HCT116 (cell line): ENCODE measurements around the gene BATF2. TPM values are rescaled to one million over a fixed set of nuclear protein-coding genes. Genes with fewer than 3 reads are reported as not detected.

Source experiments
- ATAC-seq: fragments of 200-7000 bp; cut with Tn5 transposase; 2 replicates; pipeline ENCODE4 v1.9.1; 2020; ENCODE audit warnings: mild to moderate bottlenecking, moderate library complexity
- BruUV-seq: library from RNA; stranded (reverse); fragments of 400-500 nt; replicated peaks from 2 replicates; lab custom pipeline; 2021; lab: Mats Ljungman, UMichigan
- CTCF ChIA-PET: fragments of 300-600 bp; sonication (Branson Sonifier 250); formaldehyde crosslinking; loops from one replicate; lab custom pipeline; 2021; ENCODE audit warnings: antibody characterized with exemption; lab: Charles Lee
- POLR2A ChIA-PET: fragments of 300-600, 350-600 bp; sonication (Branson Sonifier 250); formaldehyde crosslinking; loops from one replicate; lab custom pipeline; 2021; ENCODE audit warnings: antibody characterized with exemption; lab: Charles Lee
- RAD21 ChIA-PET, 2 experiments: fragments of 300-600 bp; sonication (Branson Sonifier 250); formaldehyde crosslinking; loops; one replicate each; lab custom pipeline; 2023; ENCODE audit warnings: low total read pairs in 2 of 2; ENCODE audit not compliant: uncharacterized antibody in 2 of 2, unreplicated experiment in 2 of 2, low non-redundant PET in 1 of 2; lab: Charles Lee
- DNase-seq: peaks from one replicate; pipeline ENCODE4 v3.0.0-alpha.2; 2010; ENCODE audit warnings: low read depth, low spot score
- H2AFZ ChIP-seq: fragments of 200-600 bp; shearing (Covaris generic), sonication (generic); 2 replicates; pipeline ENCODE4 v1.6.1; 2017; ENCODE audit warnings: low read depth, mixed run types, mixed read lengths, antibody characterized with exemption, low read length; ENCODE audit not compliant: poor library complexity, severe bottlenecking
- H3K27ac ChIP-seq: 2 replicates; pipeline ENCODE4 v1.5.1; 2012; ENCODE audit warnings: low read depth, low read length
- H3K27me3 ChIP-seq: fragments of 200-600 bp; sonication (generic); 2 replicates; pipeline ENCODE4 v1.6.1; 2016; ENCODE audit warnings: mixed run types, low read length, mixed read lengths; ENCODE audit not compliant: insufficient read depth
- H3K36me3 ChIP-seq, 2 experiments: fragments of 200-500 bp in 1 of 2; fragments of 200-600 bp in 1 of 2; sonication (Bioruptor generic) in 1 of 2; sonication (generic) in 1 of 2; 2 replicates each; pipeline versions ENCODE4 v1.5.1 to v1.6.1; 2014 to 2016; ENCODE audit warnings: low read length in 2 of 2, inconsistent platforms in 1 of 2, mixed read lengths in 1 of 2, mixed run types in 1 of 2; ENCODE audit not compliant: insufficient read depth in 2 of 2, control insufficient read depth in 1 of 2
- H3K4me1 ChIP-seq, 2 experiments: fragments of 200-600 bp in 1 of 2; sonication (generic) in 1 of 2; 2 replicates each; pipeline versions ENCODE4 v1.5.1 to v1.6.1; 2012 to 2017; ENCODE audit warnings: low read length in 2 of 2, inconsistent platforms in 1 of 2, mild to moderate bottlenecking in 1 of 2, mixed read lengths in 1 of 2, mixed run types in 1 of 2, moderate library complexity in 1 of 2; ENCODE audit not compliant: insufficient read depth in 2 of 2, control insufficient read depth in 1 of 2
- H3K4me2 ChIP-seq: fragments of 200-600 bp; sonication (generic); 2 replicates; pipeline ENCODE4 v1.6.1; 2017; ENCODE audit warnings: mixed run types, low read length, mixed read lengths
- H3K4me3 ChIP-seq, 2 experiments: fragments of 200-600 bp in 1 of 2; sonication (generic) in 1 of 2; replicated peaks in 1 of 2; 2 replicates each; pipeline ENCODE4 v1.5.1; 2011 to 2016; ENCODE audit warnings: low read length in 2 of 2, control low read depth in 1 of 2, low read depth in 1 of 2, mild to moderate bottlenecking in 1 of 2, mixed read lengths in 1 of 2, mixed run types in 1 of 2
- H3K79me2 ChIP-seq: fragments of 200-600 bp; sonication (generic); 2 replicates; pipeline ENCODE4 v1.6.1; 2017; ENCODE audit warnings: mild to moderate bottlenecking, mixed run types, low read length, moderate library complexity, mixed read lengths; ENCODE audit not compliant: insufficient read depth
- H3K9ac ChIP-seq: fragments of 200-600 bp; sonication (generic); 2 replicates; pipeline ENCODE4 v1.6.1; 2016; ENCODE audit warnings: low read length, mixed read lengths
- H3K9me2 ChIP-seq: fragments of 200-600 bp; sonication (generic), shearing (Covaris generic); 2 replicates; pipeline ENCODE4 v1.6.1; 2017; ENCODE audit warnings: mixed run types, mild to moderate bottlenecking, moderate library complexity; ENCODE audit not compliant: insufficient read depth
- H3K9me3 ChIP-seq, 2 experiments: fragments of 200-500 bp in 1 of 2; fragments of 200-600 bp in 1 of 2; sonication (Bioruptor generic) in 1 of 2; sonication (generic) in 1 of 2; 2 replicates each; pipeline ENCODE4 v1.6.1; 2014 to 2017; ENCODE audit warnings: low read length in 2 of 2, mixed read lengths in 2 of 2, inconsistent platforms in 1 of 2, low read depth in 1 of 2, mild to moderate bottlenecking in 1 of 2, mixed run types in 1 of 2, moderate library complexity in 1 of 2; ENCODE audit not compliant: control insufficient read depth in 1 of 2, insufficient read depth in 1 of 2
- H4K20me1 ChIP-seq: fragments of 200-600 bp; sonication (generic), shearing (Covaris generic); 2 replicates; pipeline ENCODE4 v1.6.1; 2017; ENCODE audit warnings: mixed run types, mild to moderate bottlenecking, moderate library complexity; ENCODE audit not compliant: insufficient read depth
- CEBPB ChIP-seq: IDR thresholded peaks from 2 replicates; pipeline ENCODE4 v1.6.1; 2012; ENCODE audit warnings: low read depth
- ELF1 ChIP-seq: IDR thresholded peaks from 2 replicates; pipeline ENCODE4 v1.6.1; 2012; ENCODE audit warnings: low read depth, borderline replicate concordance
- EZH2 ChIP-seq: fragments of 200-600 bp; sonication (generic); IDR thresholded peaks from 2 replicates; pipeline ENCODE4 v1.6.1; 2017; ENCODE audit warnings: antibody characterized with exemption, mixed run types
- EZH2phosphoT487 ChIP-seq: fragments of 200-600 bp; IDR thresholded peaks from 2 replicates; pipeline ENCODE4 v1.6.1; 2018; ENCODE audit warnings: antibody characterized with exemption, borderline replicate concordance
- FOSL1 ChIP-seq: IDR thresholded peaks from 2 replicates; pipeline ENCODE4 v1.6.1; 2012; ENCODE audit warnings: low read depth
- JUND ChIP-seq: IDR thresholded peaks from 2 replicates; pipeline ENCODE4 v1.6.1; 2012
- POLR2AphosphoS5 ChIP-seq: IDR thresholded peaks from 2 replicates; pipeline ENCODE4 v1.6.1; 2011; ENCODE audit warnings: mild to moderate bottlenecking, low read depth, low read length, moderate library complexity
- RAD21 ChIP-seq: IDR thresholded peaks from 2 replicates; pipeline ENCODE4 v1.6.1; 2012; ENCODE audit warnings: low read depth, mild to moderate bottlenecking
- REST ChIP-seq: IDR thresholded peaks from 2 replicates; pipeline ENCODE4 v1.6.1; 2012; ENCODE audit warnings: low read depth
- SP1 ChIP-seq: IDR thresholded peaks from 2 replicates; pipeline ENCODE4 v1.6.1; 2012; ENCODE audit warnings: low read depth
- TCF7L2 ChIP-seq: IDR thresholded peaks from 2 replicates; pipeline ENCODE4 v1.7.0; 2011; ENCODE audit warnings: borderline replicate concordance, inconsistent platforms; ENCODE audit not compliant: insufficient read depth, insufficient read length; ENCODE audit errors: extremely low read depth
- YY1 ChIP-seq: IDR thresholded peaks from 2 replicates; pipeline ENCODE4 v1.6.1; 2011; ENCODE audit warnings: low read length, low read depth, moderate library complexity, mild to moderate bottlenecking; ENCODE audit not compliant: insufficient replicate concordance; ENCODE audit errors: extremely low read depth
- ZBTB33 ChIP-seq: IDR thresholded peaks from 2 replicates; pipeline ENCODE4 v1.6.1; 2011; ENCODE audit warnings: mild to moderate bottlenecking, low read length, moderate library complexity; ENCODE audit not compliant: insufficient replicate concordance; ENCODE audit errors: extremely low read depth
- ZFX ChIP-seq: fragments of 450-650 bp; IDR thresholded peaks from 2 replicates; pipeline ENCODE4 v1.6.1; 2017
- ZNF274 ChIP-seq: fragments of 200-500 bp; sonication (Bioruptor generic); IDR thresholded peaks from 2 replicates; pipeline ENCODE4 v1.6.1; 2014; ENCODE audit warnings: mild to moderate bottlenecking, low read depth, low read length, inconsistent platforms
- intact Hi-C: fragments of 100-400 bp; cut with micrococcal nuclease; formaldehyde crosslinking; loops from 2 replicates; pipeline ENCODE4 v1.10.0; 2022
- total RNA-seq: library from RNA; stranded (reverse); gene quantifications from one replicate; pipeline ENCODE4 v1.2.1, GENCODE V29; 2021; ENCODE audit not compliant: unreplicated experiment

BATF2 gene
- total RNA-seq, 1 experiment from 2014 or later: 2.1 TPM

- no TSS peak for BruUV-seq
- DNase-seq (no peak), ATAC-seq (no peak)
- ChIA-PET POLR2A (interaction anchor here (0.5 kb wide), 1 partner anchor 1168 kb away, joined by 3 read pairs; no protein-coding TSS in a partner anchor), RAD21 (no interaction called here), CTCF (no interaction called here)
- intact Hi-C loops: no loop called here
- Histone ChIP-seq H3K9me2 (no peaks in the 10 kb centered on the region), H3K9ac (no peak overlapping the region), H3K27ac (no peak overlapping the region), H3K4me2 (no peak overlapping the region), H3K27me3 (no peaks in the 10 kb centered on the region), H2AFZ (no peak overlapping the region), H3K4me1 (peaks cover 3 to 13% of the 10 kb centered on the region in 2 experiments; a peak in 3 of 4 replicates), H3K36me3 (no peaks in the 10 kb centered on the region), H3K9me3 (no peaks in the 10 kb centered on the region), H3K4me3 (no peak overlapping the region), H3K79me2 (no peaks in the 10 kb centered on the region), H4K20me1 (no peaks in the 10 kb centered on the region)
- no peak for TF ChIP-seq ZNF274
- no peak for TF ChIP-seq JUND
- TF ChIP-seq ELF1: no peak
- no peak for TF ChIP-seq CEBPB
- no peak for TF ChIP-seq SP1
- TF ChIP-seq YY1: no peak
- TF ChIP-seq ZFX: no peak
- TF ChIP-seq ZBTB33: no peak
- TF ChIP-seq FOSL1: no peak
- TF ChIP-seq REST: no peak
- TF ChIP-seq EZH2phosphoT487: no peak
- no peak for TF ChIP-seq POLR2AphosphoS5
- TF ChIP-seq TCF7L2: no peak
- TF ChIP-seq RAD21: no peak
- TF ChIP-seq EZH2: no peak
Measured at GRCh38 chr11:64989416-64989815, 7.4 kb downstream of the BATF2 start.
